Measurements from ENCODE around the gene HIPK1. TPM values are rescaled to one million over a fixed set of nuclear protein-coding genes. Genes with fewer than 3 reads are reported as not detected.
"Not testable (repeated sequence)": the region's sequence is repeated elsewhere in the genome, so short reads cannot be mapped to it uniquely, and the experiment has no call there.

The HIPK1 gene
- total RNA-seq, 1 donor from 2014 or later: 41.7 TPM

- no peaks in the 10 kb centered on the region for H3K36me3 ChIP-seq
- TF ChIP-seq, protein P1, sequence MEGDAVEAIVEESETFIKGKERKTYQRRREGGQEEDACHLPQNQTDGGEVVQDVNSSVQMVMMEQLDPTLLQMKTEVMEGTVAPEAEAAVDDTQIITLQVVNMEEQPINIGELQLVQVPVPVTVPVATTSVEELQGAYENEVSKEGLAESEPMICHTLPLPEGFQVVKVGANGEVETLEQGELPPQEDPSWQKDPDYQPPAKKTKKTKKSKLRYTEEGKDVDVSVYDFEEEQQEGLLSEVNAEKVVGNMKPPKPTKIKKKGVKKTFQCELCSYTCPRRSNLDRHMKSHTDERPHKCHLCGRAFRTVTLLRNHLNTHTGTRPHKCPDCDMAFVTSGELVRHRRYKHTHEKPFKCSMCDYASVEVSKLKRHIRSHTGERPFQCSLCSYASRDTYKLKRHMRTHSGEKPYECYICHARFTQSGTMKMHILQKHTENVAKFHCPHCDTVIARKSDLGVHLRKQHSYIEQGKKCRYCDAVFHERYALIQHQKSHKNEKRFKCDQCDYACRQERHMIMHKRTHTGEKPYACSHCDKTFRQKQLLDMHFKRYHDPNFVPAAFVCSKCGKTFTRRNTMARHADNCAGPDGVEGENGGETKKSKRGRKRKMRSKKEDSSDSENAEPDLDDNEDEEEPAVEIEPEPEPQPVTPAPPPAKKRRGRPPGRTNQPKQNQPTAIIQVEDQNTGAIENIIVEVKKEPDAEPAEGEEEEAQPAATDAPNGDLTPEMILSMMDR (IDR thresholded peaks at IDR 0.05): no peak
- H3K27ac ChIP-seq: no peak overlapping the region
- DNase-seq (ENCODE audit: low spot score in 2 of 2): peak in 1 of 2 donors; percentile 35
- no peak overlapping the region for H3K4me3 ChIP-seq
- no peaks in the 10 kb centered on the region for H3K27me3 ChIP-seq
- H3K9me3 ChIP-seq: no peaks in the 10 kb centered on the region
- H3K4me1 ChIP-seq: no peaks in the 10 kb centered on the region
- intact Hi-C loops (cut with DNase I): no loop called here
Observed at GRCh38 chr1:114008993-114009392, 79.9 kb downstream of the HIPK1 start.

GRCh38 chr1:114009393-114009792, 80.3 kb downstream of the HIPK1 start:
- H3K36me3 ChIP-seq: no peaks in the 10 kb centered on the region
- TF ChIP-seq, protein P1 (IDR thresholded peaks at IDR 0.05): no peak
- intact Hi-C loops (cut with DNase I): no loop called here
- no peaks in the 10 kb centered on the region for H3K9me3 ChIP-seq
- no peak overlapping the region for H3K4me3 ChIP-seq
- no peaks in the 10 kb centered on the region for H3K4me1 ChIP-seq
- H3K27ac ChIP-seq: no peak overlapping the region
- no peaks in the 10 kb centered on the region for H3K27me3 ChIP-seq
- DNase-seq (ENCODE audit: low spot score in 2 of 2): no peak

DNA sequence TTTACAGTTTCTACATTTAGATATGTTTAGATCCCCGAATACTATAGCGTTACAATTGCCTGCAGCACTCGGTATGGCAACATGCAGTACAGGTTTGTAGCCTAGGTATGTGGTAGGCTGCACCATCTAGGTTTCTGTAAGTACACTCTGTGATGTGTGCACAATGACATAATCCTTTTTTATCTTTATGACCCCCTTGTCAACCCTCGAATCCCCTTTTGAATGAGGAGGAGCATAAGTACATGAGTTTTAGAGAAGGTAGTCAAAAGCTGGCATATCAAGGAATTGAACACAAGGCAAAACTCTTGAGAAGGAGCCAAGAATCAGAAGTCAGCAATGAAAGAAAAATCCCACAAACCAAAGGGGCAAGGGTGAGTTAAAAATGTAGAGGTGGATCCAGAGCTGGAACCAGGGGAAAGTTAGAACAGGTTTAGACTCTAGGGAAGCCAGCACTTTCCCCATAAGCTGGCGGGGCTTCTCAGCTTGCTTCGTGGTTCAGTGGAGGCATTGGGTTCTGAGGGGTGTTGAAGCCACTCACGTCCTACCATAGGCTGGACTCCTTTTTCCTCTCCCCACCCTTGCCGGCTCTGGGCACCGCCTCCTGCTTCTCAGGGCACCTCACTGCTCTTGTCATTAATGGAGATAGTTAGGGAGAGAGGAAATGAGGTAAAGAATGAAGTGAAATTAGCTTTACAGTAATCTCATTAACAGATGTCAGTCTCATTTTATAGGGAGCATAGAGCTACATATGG, 81.5 kb downstream of the HIPK1 start:
- H3K9me3 ChIP-seq: no peaks in the 10 kb centered on the region
- H3K27me3 ChIP-seq: no peaks in the 10 kb centered on the region
- H3K4me3 ChIP-seq: no peak overlapping the region
- DNase-seq (ENCODE audit: low spot score in 2 of 2): peak in 1 of 2 donors; percentile 7
- H3K27ac ChIP-seq: no peak overlapping the region
- TF ChIP-seq, protein P1 (IDR thresholded peaks at IDR 0.05): no peak
- H3K4me1 ChIP-seq: no peaks in the 10 kb centered on the region
- H3K36me3 ChIP-seq: no peaks in the 10 kb centered on the region
- intact Hi-C loops (cut with DNase I): no loop called here

GRCh38 chr1:114011796-114012195, 82.7 kb downstream of the HIPK1 start:
- TF ChIP-seq, protein P1 (IDR thresholded peaks at IDR 0.05): no peak
- Histone ChIP-seq H3K36me3 (no peaks in the 10 kb centered on the region), H3K27me3 (no peaks in the 10 kb centered on the region), H3K27ac (no peak overlapping the region), H3K9me3 (no peaks in the 10 kb centered on the region), H3K4me1 (no peaks in the 10 kb centered on the region), H3K4me3 (no peak overlapping the region)
- intact Hi-C loops (cut with DNase I): no loop called here
- no peak for DNase-seq (ENCODE audit: low spot score in 2 of 2)

DNA sequence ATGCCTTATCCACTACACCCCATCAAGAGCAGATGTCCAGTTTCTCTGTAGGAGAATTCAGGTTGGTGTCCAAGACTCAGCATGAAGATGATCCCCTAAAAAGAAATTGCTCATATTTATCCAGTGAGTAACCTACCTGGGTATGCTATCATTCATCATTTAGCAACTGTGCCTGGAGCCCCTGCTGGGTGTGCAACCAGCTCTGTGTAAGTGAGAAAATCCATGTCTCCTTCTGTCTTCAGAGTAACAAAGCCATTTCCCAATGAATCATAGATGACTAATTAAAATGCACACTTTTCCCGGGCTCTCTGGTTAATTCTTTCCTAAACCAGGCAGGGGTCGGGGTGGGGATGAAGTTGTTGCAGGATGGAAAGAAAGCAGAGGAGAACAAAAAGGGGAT, 86.0 kb downstream of the HIPK1 start:
- no peak for DNase-seq (ENCODE audit: low spot score in 2 of 2)
- no peak overlapping the region for H3K4me3 ChIP-seq

GRCh38 chr1:114019724-114020123, 90.6 kb downstream of the HIPK1 start:
- DNase-seq (ENCODE audit: low spot score in 2 of 2); H3K36me3 ChIP-seq; intact Hi-C loops (cut with DNase I); H3K9me3 ChIP-seq; H3K27ac ChIP-seq; H3K4me1 ChIP-seq; H3K4me3 ChIP-seq; H3K27me3 ChIP-seq: not testable (repeated sequence)

More for the DNA sequence above, 86.0 kb downstream of the HIPK1 start:
- no peaks in the 10 kb centered on the region for H3K4me1 ChIP-seq
- intact Hi-C loops (cut with DNase I): no loop called here
- H3K27ac ChIP-seq: no peak overlapping the region
- no peaks in the 10 kb centered on the region for H3K9me3 ChIP-seq
- H3K36me3 ChIP-seq: no peaks in the 10 kb centered on the region
- TF ChIP-seq, protein P1 (IDR thresholded peaks at IDR 0.05): no peak
- H3K27me3 ChIP-seq: no peaks in the 10 kb centered on the region
